SJCRH30 (cell line): ENCODE data around the gene POU2AF2. TPM values are rescaled to one million over a fixed set of nuclear protein-coding genes. Genes with fewer than 3 reads are reported as not detected.

Source experiments
- DNase-seq, 2 experiments: peaks; one replicate each; pipeline ENCODE4 v3.0.0-alpha.2; 2015 to 2020
- H3K27ac ChIP-seq: fragments of 250-450 bp; sonication (Bioruptor Pico); 2 replicates; pipeline ENCODE4 v1.5.1; 2020; ENCODE audit warnings: mild to moderate bottlenecking, moderate library complexity
- H3K27me3 ChIP-seq: fragments of 250-450 bp; sonication (Bioruptor Pico); 2 replicates; pipeline ENCODE4 v1.5.1; 2020; ENCODE audit warnings: mild to moderate bottlenecking, moderate library complexity
- H3K36me3 ChIP-seq: fragments of 250-450 bp; sonication (Bioruptor Pico); 2 replicates; pipeline ENCODE4 v1.5.1; 2020; ENCODE audit warnings: mild to moderate bottlenecking, moderate library complexity
- H3K4me1 ChIP-seq: fragments of 250-450 bp; sonication (Bioruptor Pico); 2 replicates; pipeline ENCODE4 v1.5.1; 2020; ENCODE audit warnings: mild to moderate bottlenecking, moderate library complexity
- H3K4me3 ChIP-seq: fragments of 250-450 bp; sonication (Bioruptor Pico); 2 replicates; pipeline ENCODE4 v1.5.1; 2020; ENCODE audit warnings: mild to moderate bottlenecking, moderate library complexity
- H3K9me3 ChIP-seq: fragments of 250-450 bp; sonication (Bioruptor Pico); replicated peaks from 2 replicates; pipeline ENCODE4 v1.5.1; 2020; ENCODE audit warnings: mild to moderate bottlenecking, moderate library complexity
- total RNA-seq: library from RNA; depleted of rRNA; stranded (reverse); fragments of >200 nt; shearing (Covaris generic); gene quantifications from 2 replicates; pipeline ENCODE4 v1.2.3, GENCODE V29; 2014; rRNA removed

POU2AF2 gene
- total RNA-seq, 1 experiment from 2014 or later: not detected

DNA sequence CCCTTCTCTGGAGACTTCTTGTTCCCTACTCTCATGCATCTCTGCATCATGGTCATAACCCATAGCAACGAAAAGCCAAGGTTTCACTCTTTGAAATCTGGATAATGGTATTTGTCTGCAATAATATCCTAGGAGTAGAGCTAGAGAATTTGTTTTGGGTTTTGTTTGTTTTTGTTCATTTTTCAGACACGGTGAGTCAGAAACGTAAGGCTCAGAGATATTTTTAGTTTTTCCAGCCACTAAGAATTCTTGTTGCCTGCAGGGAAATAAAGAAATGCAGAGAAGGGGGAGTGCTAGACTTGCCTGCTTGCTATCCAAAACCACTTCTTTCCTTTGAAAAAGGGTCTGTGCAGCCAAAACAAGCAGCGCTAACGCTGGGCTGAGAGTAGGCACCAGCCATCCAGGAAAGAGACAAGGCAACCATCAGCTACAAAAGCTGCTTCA lies 78.8 kb downstream of the POU2AF2 start:
- H3K27ac ChIP-seq: no peak overlapping the region
- H3K9me3 ChIP-seq: no peaks in the 10 kb centered on the region
- no peaks in the 10 kb centered on the region for H3K36me3 ChIP-seq
- no peaks in the 10 kb centered on the region for H3K4me1 ChIP-seq
- DNase-seq: no peak
- H3K4me3 ChIP-seq: no peak overlapping the region
- H3K27me3 ChIP-seq: no peaks in the 10 kb centered on the region

DNA sequence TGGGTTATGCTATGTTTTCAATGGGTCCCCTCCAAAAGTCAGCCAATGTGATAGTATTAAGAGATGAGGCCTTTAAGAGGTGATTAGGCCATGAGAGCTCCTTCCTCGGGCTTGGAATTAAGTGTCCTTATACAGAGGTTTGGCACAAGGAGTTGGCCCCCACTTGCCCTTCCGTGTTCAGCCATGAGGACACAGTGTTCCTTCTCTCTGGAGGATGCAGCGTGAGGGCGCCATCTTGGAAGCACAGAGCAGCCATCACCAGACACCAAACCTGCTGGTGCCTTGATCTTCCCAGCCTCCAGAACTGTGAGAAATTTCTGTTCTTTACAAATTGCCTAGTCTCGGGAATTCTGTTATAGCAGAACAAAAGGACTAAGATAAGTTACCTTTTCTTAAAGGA lies 79.7 kb downstream of the POU2AF2 start:
- H3K4me1 ChIP-seq: no peaks in the 10 kb centered on the region
- H3K27me3 ChIP-seq: no peaks in the 10 kb centered on the region
- no peak for DNase-seq
- H3K36me3 ChIP-seq: no peaks in the 10 kb centered on the region
- no peaks in the 10 kb centered on the region for H3K9me3 ChIP-seq
- no peak overlapping the region for H3K4me3 ChIP-seq
- H3K27ac ChIP-seq: no peak overlapping the region

GRCh38 chr11:111326824-111327223 lies 81.3 kb downstream of the POU2AF2 start:
- no peak for DNase-seq
- H3K4me3 ChIP-seq: no peak overlapping the region
- no peaks in the 10 kb centered on the region for H3K4me1 ChIP-seq
- H3K36me3 ChIP-seq: no peaks in the 10 kb centered on the region
- H3K9me3 ChIP-seq: no peaks in the 10 kb centered on the region
- H3K27ac ChIP-seq: no peak overlapping the region
- no peaks in the 10 kb centered on the region for H3K27me3 ChIP-seq

GRCh38 chr11:111327908-111328624 lies 82.5 kb downstream of the POU2AF2 start:
- no peaks in the 10 kb centered on the region for H3K27me3 ChIP-seq
- no peak for DNase-seq
- no peak overlapping the region for H3K27ac ChIP-seq
- no peaks in the 10 kb centered on the region for H3K9me3 ChIP-seq
- no peak overlapping the region for H3K4me3 ChIP-seq
- no peaks in the 10 kb centered on the region for H3K4me1 ChIP-seq
- no peaks in the 10 kb centered on the region for H3K36me3 ChIP-seq

GRCh38 chr11:111329306-111330204 lies 84.0 kb downstream of the POU2AF2 start:
- Histone ChIP-seq H3K4me1 (no peaks in the 10 kb centered on the region), H3K4me3 (no peak overlapping the region), H3K27ac (no peak overlapping the region), H3K27me3 (no peaks in the 10 kb centered on the region), H3K36me3 (no peaks in the 10 kb centered on the region), H3K9me3 (no peaks in the 10 kb centered on the region)
- DNase-seq: no peak

DNA sequence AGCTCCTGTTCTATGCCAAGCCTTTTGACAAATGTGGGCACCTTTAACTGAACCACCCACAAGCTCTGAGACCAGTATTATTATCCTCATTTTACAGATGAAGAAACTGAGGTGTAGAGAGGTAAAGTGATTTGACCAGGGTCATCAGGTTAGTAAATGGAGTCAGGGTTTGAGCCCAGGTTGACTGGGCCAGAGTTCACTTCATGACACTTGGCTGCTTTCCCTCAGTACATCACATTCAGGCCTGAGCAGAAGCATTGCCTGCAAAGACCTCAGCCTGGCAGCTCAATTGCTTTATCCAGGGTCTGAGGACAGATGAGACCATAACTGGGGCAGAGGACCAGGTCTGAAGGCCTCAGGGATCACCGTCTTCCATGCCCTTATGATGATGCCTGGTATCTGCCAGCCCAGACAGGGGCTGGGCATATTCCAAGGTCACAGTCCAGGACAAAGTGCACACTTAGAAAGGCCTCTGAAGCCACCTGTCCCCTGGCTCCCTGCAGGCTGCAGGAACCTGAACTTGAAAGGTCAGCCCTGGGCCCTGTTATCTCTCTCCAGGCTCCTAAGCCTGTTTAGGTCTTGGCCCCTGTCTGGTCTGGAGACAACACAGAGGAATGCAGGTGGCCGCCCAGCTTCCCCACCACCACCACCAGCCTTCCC lies 84.8 kb downstream of the POU2AF2 start:
- Histone ChIP-seq H3K4me1 (no peaks in the 10 kb centered on the region), H3K27me3 (no peaks in the 10 kb centered on the region), H3K4me3 (no peak overlapping the region), H3K27ac (no peak overlapping the region), H3K9me3 (no peaks in the 10 kb centered on the region), H3K36me3 (no peaks in the 10 kb centered on the region)
- DNase-seq: no peak

- Histone ChIP-seq H3K27me3 (no peaks in the 10 kb centered on the region), H3K9me3 (no peaks in the 10 kb centered on the region), H3K4me1 (no peaks in the 10 kb centered on the region), H3K4me3 (no peak overlapping the region), H3K36me3 (no peaks in the 10 kb centered on the region), H3K27ac (no peak overlapping the region)
- no peak for DNase-seq
These were observed 86.4 kb downstream of the POU2AF2 start for GRCh38 chr11:111331711-111332479.

GRCh38 chr11:111334532-111335502 lies 89.3 kb downstream of the POU2AF2 start:
- no peaks in the 10 kb centered on the region for H3K27me3 ChIP-seq
- no peak overlapping the region for H3K4me3 ChIP-seq
- no peak for DNase-seq
- H3K4me1 ChIP-seq: no peaks in the 10 kb centered on the region
- H3K36me3 ChIP-seq: no peaks in the 10 kb centered on the region
- no peaks in the 10 kb centered on the region for H3K9me3 ChIP-seq
- no peak overlapping the region for H3K27ac ChIP-seq

DNA sequence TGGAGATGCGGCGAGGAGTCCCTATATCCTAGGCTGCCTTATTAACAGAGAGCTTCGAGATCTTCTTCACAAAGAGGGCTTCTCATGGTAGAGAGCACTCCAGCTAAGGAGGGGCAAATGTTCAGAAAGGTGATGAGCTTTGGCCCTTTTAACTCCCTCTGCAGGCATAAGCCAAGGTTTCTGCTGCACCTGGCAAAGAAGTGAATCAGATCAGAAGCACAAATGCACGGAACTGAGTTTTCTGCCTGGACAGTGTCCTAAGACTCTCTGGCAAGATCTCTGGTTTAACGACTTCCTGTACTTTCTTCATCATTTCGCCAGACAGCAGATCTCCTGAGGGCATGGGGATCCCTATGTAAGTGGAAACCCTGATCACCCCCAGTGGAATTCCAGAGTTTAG lies 90.0 kb downstream of the POU2AF2 start:
- no peaks in the 10 kb centered on the region for H3K27me3 ChIP-seq
- H3K27ac ChIP-seq: no peak overlapping the region
- H3K4me3 ChIP-seq: no peak overlapping the region
- H3K36me3 ChIP-seq: no peaks in the 10 kb centered on the region
- no peak for DNase-seq
- no peaks in the 10 kb centered on the region for H3K9me3 ChIP-seq
- H3K4me1 ChIP-seq: no peaks in the 10 kb centered on the region

Other genes with a start within 250 kb of the POU2AF2 start
- not detected in 2 replicates for gene POU2AF3, start 52.8 kb downstream of the POU2AF2 start, total RNA-seq
- not detected in 2 replicates for gene POU2AF1, start 133.6 kb downstream of the POU2AF2 start, total RNA-seq